CD4-positive, alpha-beta T cell treated with Interleukin-17A for 1 hour (primary cell): Measurements from ENCODE around the gene PRSS56.
"Not testable (repeated sequence)": the region's sequence is repeated elsewhere in the genome, so short reads cannot be mapped to it uniquely, and the experiment has no call there.

Source experiments
- DNase-seq: peaks from one replicate; pipeline ENCODE4 v3.0.0-alpha.2; 2020

The PRSS56 gene

DNA sequence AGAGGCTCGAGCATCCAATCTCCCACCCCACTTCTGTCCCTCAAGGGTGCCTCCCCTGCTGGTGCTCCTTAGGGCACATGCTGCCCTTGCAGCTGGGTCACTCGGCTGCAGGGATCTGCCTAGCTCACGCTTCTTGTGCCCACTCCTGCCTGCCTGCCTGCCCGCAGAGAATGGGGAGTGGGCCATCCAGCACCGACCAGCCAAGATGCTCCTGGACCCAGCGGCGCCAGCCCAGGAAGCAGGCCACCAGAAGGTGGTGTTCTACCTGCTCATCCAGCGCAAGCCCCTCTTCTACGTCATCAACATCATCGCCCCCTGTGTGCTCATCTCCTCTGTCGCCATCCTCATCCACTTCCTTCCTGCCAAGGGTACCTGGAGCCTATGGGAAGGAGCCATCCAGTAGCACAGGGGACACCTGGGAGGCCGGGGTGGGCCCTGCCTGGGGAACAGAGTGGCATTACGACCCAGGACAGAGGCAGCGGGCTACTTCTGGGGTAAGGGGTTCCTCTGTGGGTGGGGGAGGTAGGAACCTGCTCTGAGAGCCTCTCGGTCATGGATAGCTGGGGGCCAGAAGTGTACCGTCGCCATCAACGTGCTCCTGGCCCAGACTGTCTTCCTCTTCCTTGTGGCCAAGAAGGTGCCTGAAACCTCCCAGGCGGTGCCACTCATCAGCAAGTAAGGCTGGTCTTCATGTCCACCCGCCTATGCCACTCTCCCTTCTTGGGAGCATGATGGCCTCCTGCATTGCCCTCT lies 22.7 kb downstream of the PRSS56 start:
- DNase-seq = no peak

GRCh38 chr2:232543491-232543890 lies 23.3 kb downstream of the PRSS56 start:
- DNase-seq = no peak

- no peak for DNase-seq
Observed at GRCh38 chr2:232543928-232544631, 23.9 kb downstream of the PRSS56 start.

DNA sequence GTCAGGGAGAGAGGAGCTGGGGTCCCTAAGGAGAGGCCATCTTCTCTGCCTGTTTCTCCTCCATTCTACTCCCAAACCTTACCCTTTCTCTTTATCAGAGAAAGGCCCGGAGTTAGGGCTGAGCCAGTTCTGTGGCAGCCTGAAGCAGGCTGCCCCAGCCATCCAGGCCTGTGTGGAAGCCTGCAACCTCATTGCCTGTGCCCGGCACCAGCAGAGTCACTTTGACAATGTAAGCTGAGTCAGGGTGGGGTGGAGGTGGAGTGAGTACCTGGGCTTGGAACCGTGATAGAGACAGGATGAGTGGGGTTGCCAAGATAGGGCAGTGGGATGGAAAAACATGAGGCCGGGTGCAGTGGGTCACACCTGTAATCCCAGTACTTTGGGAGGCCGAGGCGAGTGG lies 24.5 kb downstream of the PRSS56 start:
- DNase-seq = no peak

DNA sequence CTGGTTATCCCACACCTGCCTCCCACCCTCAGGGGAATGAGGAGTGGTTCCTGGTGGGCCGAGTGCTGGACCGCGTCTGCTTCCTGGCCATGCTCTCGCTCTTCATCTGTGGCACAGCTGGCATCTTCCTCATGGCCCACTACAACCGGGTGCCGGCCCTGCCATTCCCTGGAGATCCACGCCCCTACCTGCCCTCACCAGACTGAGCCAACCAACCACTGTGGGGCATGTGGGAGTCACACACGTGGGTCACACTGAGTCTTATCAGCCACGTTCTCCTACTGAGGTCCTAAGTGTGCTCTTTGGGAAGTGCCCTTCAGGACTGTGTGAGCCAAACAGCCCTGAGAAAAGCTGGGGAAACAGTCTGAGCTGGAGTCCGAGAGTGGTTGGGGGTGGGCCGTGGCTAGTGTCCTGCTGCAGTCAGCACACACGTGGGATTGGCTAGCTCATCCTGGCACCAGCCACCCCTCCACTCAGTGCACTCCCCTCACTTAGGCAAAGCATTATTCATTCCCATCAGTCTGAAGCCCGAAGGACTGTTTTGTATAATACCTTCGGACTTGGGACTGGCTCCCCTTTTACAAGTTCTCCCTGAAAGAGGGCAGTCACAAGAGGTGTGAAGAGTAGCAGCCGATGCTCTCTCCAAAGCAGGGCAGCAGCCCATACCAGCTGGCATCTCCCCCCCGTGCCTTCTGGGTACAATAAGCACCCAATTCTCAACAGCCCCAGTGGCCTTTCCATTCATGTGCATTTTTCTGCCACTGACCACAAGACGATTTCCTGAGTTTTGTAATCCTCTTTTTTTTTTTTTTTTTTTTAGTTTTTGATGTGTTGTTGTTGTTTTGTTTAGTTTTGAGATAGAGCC lies 25.6 kb downstream of the PRSS56 start:
- DNase-seq = no peak

GRCh38 chr2:232547991-232548390 lies 27.8 kb downstream of the PRSS56 start:
- no peak for DNase-seq

DNA sequence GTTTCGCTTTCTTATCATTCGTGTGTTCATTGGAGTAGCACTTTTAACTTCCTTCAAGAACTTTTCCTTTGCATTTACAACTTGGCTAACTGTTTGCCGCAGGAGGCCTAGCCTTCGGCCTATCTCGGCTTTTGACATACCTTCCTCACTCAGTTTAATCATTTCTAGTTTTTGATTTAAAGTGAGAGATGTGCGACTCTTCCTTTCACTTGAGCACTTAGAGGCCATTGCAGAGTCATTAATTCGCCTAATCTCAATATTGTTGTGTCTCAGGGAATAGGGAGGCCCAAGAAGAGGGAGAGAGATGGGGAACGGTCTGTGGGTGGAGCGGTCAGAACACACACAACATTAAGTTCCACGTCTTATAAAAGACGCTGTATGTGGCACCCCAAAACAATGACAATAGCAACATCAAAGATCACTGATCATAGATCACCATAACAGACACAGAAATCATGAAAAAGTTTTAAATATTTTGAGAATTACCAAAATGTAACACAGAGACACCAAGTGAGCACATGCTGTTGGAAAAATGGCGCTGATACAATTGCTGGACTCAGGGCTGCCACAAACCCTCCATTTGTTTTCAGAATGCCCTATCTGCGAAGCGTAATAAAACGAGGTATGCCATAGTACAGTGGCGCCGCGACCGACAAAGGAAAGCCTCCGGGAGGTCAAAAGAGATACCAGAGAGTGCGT lies 29.6 kb downstream of the PRSS56 start:
- peak; percentile 4 for DNase-seq

DNA sequence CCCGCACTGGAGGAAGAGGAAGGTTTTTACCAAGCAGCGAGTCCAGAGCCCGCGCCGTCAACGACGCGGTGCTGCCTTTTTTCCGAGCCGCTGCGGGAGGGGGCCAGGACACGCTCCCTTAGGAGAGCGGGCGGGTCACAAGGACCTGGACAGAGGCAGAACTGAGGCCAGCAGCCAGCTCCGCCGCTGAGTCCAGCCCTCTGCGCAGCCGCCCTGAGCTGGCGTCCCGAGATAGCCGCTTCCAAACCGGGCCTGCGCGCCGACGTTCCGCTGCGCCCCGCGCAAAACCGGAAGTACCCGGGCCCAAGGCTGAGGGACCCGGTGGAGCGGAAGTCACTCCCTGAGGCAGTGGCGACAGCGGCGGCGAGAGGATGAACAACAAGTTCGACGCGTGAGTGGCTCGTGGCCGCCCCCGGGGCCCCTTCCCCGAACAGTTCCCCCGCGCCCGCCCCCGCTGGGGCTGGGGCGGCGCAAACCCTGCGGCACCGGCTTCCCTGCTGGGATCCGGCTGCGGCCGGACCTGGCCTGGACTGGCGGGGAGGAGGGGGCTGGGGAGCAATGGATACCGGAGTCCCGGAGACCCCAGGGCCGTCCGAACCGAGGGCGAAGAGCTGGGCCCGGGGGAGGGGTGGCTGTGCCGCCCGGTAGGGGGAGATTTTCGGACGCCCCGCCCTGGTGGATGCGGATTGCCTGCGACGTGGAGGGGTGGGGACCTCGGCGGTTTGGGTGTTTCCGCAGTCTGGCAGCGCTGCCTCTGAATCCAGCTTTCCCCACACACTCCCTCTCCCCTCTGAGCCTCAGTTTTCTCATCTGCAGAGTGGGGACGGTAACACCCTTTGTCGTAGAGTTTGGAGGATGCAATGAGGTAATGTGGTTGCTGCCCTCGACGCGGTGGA lies 30.4 kb downstream of the PRSS56 start, which contains the start of the genes EIF4E2 and TIGD1:
Gene EIF4E2, plus strand, starts transcription at position 336 of the 896 bp plus-strand sequence. Its CDS starts 36 bp downstream, at position 372.
Gene TIGD1, minus strand, starts transcription at position 204 of the 896 bp plus-strand sequence. CDS start 675 bp downstream, outside the sequence.
- DNase-seq = peak; percentile 91

DNA sequence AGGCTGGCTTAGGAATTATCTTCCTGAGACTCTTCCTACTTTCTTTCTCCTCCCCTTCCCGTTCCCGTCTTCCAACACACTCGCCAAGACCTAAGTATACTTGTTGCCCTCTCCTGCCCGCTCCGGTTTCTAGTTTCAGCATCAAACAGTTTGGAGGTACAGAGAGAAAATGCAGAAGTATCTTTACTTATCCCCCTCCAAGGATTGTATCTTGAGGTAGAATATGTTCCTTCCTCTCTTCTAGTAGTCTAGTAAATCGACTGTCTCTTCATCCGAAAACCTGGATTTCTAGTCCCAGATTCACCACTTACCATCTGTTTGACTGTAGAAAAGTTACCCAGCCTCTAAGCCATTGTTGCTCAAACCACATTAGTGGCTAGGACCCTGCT lies 31.1 kb downstream of the PRSS56 start:
- DNase-seq = peak; percentile 3

GRCh38 chr2:232551776-232552175 lies 31.6 kb downstream of the PRSS56 start:
- DNase-seq = no peak

- DNase-seq = no peak
Observed at GRCh38 chr2:232556426-232556825, 36.2 kb downstream of the PRSS56 start.

- DNase-seq = no peak
Observed at GRCh38 chr2:232562515-232563151, 42.4 kb downstream of the PRSS56 start.

DNA sequence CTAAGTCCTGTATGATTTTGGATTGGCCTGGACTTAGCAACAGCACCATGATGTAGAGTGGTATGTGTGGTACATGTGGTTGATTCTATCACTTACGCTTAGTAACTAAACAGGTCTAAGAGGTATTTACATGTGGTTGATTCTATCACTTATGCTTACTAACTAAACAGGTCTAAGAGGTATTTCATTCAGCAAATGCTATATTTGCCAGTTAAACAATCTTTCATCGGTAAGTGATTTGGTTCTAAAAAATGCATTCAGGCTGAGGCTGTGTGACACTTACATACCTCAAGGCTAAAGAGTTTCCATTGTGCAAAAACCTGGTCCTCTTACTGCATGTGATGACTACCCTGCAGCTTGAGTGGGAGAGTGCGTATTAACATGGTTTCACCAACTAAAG lies 43.4 kb downstream of the PRSS56 start:
- no peak for DNase-seq

- DNase-seq = no peak
Observed at GRCh38 chr2:232567721-232568120, 47.5 kb downstream of the PRSS56 start.

DNA sequence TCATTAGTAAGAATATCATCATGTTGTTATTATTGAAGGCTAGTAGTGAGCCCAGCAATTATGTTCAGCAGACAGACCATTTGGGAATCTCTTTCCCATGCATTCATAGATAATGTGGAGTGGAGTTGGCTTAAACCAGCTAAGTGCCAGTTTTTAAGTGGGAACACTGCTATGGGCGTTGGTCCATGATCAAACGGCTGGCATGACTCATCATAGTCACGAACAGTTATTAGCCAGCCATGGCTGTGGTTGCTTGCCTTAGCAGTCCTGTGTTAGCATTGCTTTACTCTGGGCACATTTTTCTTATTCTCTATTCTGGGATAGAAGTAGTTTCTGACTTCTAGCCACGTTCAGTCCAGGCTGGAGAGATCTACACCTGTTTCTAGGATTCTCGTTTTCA lies 48.0 kb downstream of the PRSS56 start:
- no peak for DNase-seq

DNA sequence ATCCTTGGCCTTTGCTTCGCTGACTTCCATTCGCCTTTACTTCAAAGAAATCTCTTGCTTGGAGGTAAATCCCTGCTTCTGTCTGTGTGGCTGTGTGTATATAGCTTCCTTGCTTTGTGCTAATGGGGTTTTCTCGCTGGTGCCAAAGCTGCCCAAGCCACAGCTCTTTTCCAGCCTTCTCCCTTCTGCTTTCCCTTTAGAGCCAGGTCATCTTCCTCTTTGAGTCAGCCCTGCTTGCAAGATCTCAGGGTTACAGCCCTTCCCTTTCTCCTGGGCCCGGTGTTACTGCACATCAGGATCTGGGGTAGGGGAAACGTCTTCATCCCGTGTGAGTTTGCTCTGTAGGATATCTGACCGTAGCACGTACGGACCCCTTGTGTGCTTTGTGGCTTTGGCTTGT lies 49.4 kb downstream of the PRSS56 start:
- no peak for DNase-seq

GRCh38 chr2:232570481-232570880 lies 50.3 kb downstream of the PRSS56 start:
- DNase-seq = not testable (repeated sequence)

GRCh38 chr2:232571026-232571474 lies 50.9 kb downstream of the PRSS56 start:
- no peak for DNase-seq

- no peak for DNase-seq
Observed at GRCh38 chr2:232573042-232573441, 52.9 kb downstream of the PRSS56 start.

DNA sequence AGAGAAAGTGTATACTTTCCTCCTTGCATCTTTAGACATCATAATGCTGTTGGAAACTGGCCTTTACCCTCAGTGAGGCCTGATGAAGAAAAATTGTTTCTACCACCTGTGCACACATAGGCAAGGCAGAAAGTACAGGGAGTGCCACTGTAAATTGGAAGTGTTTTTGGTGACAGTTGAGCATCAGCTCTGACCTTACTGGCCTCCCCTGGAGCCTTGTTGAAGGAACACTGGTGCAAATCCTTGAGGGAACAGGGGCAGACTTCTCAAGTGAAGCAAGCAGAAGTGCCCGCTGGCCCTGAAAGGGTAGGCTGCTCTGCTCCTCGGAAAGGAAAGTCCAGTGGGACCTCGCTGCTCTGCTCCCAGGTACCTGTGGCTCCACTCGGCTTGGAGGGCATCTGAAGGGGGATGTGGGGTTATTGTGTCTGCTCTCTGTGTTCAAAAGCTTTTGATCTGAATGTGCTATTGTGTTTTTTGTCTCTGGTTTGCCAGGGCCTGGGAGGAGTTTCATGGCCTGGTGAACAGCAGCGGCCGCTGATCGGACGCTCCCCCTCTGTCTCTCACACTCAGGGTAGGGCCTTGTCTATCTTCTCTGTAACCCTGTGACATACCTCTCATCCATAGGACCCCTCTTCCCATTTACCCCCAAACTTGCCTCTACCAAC lies 53.7 kb downstream of the PRSS56 start:
- DNase-seq = no peak
